ENCODE data around the gene ATG7.

The ATG7 gene

DNA sequence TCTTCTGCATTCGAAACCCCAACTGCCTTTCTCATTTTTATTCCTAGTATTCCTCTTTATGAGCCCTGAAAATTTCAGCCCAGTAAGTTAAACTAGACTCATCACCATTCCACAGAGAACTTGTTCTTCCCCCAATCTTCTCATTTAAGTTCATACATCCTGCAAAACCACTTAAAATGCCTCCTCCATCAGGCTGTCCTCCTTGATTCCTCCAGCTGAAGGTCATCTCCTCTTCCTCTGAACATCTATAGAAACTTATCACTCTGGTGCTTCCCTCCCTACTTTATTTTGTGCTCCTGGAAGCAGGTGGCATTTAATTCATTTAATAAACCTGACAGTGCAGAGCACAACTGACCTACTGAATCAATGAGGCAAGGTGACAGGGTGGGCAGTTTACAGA is 333.2 kb downstream of the ATG7 start:
- TF ChIP-seq, protein P1, sequence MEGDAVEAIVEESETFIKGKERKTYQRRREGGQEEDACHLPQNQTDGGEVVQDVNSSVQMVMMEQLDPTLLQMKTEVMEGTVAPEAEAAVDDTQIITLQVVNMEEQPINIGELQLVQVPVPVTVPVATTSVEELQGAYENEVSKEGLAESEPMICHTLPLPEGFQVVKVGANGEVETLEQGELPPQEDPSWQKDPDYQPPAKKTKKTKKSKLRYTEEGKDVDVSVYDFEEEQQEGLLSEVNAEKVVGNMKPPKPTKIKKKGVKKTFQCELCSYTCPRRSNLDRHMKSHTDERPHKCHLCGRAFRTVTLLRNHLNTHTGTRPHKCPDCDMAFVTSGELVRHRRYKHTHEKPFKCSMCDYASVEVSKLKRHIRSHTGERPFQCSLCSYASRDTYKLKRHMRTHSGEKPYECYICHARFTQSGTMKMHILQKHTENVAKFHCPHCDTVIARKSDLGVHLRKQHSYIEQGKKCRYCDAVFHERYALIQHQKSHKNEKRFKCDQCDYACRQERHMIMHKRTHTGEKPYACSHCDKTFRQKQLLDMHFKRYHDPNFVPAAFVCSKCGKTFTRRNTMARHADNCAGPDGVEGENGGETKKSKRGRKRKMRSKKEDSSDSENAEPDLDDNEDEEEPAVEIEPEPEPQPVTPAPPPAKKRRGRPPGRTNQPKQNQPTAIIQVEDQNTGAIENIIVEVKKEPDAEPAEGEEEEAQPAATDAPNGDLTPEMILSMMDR (IDR thresholded peaks at IDR 0.05; ENCODE audit: low read length, missing control alignments), result no peak
- DNase-seq (ENCODE audit: low read depth), result no peak
- H3K4me3 ChIP-seq (replicated peaks; ENCODE audit: low read depth, low read length), result no peak overlapping the region

DNA sequence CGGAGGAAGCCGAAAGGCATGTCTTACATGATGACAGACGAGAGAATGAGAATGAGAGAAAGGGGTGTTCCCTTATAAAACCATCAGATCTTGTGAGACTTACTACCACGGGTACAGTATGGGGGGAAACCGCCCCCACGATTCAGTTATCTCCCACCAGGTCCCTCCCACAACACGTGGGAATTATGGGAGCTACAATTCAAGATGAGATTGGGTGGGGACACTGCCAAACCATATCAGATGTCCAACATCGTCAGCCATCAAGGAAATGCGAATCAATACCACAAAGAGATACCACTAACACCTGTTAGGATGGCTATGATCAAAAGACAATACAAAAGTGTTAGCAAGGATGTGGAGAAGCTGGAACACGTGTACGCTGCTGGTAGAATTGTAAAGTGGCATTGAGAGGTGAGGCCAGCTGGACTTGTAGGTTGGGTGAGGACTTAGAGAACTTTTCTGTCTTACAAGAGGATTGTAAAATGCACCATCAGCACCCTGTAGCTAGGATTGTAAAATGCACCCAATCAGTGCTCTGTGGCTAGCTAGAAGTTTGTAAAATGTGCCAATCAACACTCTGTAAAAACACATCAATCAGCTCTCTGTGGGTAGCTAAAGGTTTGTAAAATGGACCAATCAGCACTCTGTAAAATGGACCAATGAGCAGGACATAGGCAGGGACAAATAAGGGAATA is 334.0 kb downstream of the ATG7 start:
- DNase-seq (ENCODE audit: low read depth), result no peak
- H3K4me3 ChIP-seq (replicated peaks; ENCODE audit: low read depth, low read length), result no peak overlapping the region
- TF ChIP-seq, protein P1 (IDR thresholded peaks at IDR 0.05; ENCODE audit: low read length, missing control alignments), result no peak

DNA sequence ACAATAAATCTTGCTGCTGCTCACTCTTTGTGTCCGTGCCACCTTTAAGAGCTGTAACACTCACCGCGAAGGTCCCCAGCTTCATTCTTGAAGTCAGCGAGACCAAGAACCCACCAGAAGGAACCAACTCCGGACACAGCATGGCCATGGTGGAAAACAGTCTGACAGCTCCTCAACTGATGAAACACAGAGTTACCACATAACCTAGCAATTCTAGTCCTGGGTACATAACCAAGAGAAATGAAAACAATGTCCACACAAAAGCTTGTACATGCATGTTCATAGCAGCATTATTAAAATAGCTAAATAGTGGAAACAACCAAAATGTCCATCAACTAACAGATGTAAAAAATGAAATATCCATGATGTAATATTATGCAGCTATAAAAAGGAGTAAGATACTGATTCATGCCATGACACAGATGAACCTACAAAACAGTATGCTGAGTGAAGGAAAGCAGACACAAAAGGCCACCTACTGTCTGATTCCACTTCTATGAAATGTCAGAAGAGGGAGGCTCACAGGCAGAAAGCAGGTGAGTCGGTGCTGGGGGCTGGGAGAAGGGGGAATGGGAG is 334.8 kb downstream of the ATG7 start:
- DNase-seq (ENCODE audit: low read depth), result no peak
- H3K4me3 ChIP-seq (replicated peaks; ENCODE audit: low read depth, low read length), result no peak overlapping the region
- TF ChIP-seq, protein P1 (IDR thresholded peaks at IDR 0.05; ENCODE audit: low read length, missing control alignments), result no peak

Data from fibroblast of pulmonary artery (primary cell).